Heart left ventricle (tissue), 13 donors: ENCODE measurements around the gene KIAA0825.

Source experiments
- CTCF ChIP-seq, 12 donors: fragments of 200-600 bp; sonication (generic) in 4 of 12; IDR thresholded peaks; one replicate each; pipeline versions ENCODE4 v1.5.0 to v1.8.0; 2018 to 2022; ENCODE audit warnings: antibody characterized with exemption in 12 of 12, mild to moderate bottlenecking in 5 of 12
- POLR2A ChIP-seq, 2 donors: fragments of 450-650 bp; IDR thresholded peaks; one replicate each; pipeline ENCODE4 v1.6.1; 2017; ENCODE audit warnings: antibody characterized with exemption in 2 of 2, mild to moderate bottlenecking in 2 of 2, moderate library complexity in 2 of 2
- donor health status: ischemic (EF 13 %, LVEDD 7.1; RV severe dilation, severe dysfunction).
- donor health status: DM: no; HTN: yes; CAD: no.
- donor health status: DM: no; HTN: no; CAD: no.
- donor health status: ischemic (EF 25% LVEDD 6.9; RV normal size, moderate dysfunction).
- donor health status: ischemic (EF 25% LVEDD 5.7; RV mildly dilated, moderate dysfunction).
- donor health status: ischemic (EF 35%, LVEDD 5.7; RV mildly dilated, moderate dysfunction).
- donor health status: nonischemic (EF 11% LVEDD 7.7; RV severe dilation, severe dysfunction).
- donor health status: DM: yes; HTN: yes; CAD: no.
- donor health status: PGD.
- donor health status: ischemic (EF 29% LVEDD 5.4; RV normal size, mild dysfunction).
- donor health status: nonischemic (EF 23%, LVEDD 6.1; RV moderate dilation, normal function).

- TF ChIP-seq CTCF (IDR thresholded peaks at IDR 0.05), result no peak
- TF ChIP-seq POLR2A (IDR thresholded peaks at IDR 0.05), result no peak
These were observed 351.0 kb downstream of the KIAA0825 start for GRCh38 chr5:94267350-94267899.
